HepG2 (cell line): ENCODE measurements around the gene PBX2. TPM values are rescaled to one million over a fixed set of nuclear protein-coding genes. Genes with fewer than 3 reads are reported as not detected.

Experiments
- FLYWCH1 ChIP-seq: sonication (generic); formaldehyde crosslinking; IDR thresholded peaks from 2 replicates; pipeline ENCODE4 v1.8.1; 2023; ENCODE audit warnings: mild to moderate bottlenecking, missing genetic modification reagents
- GZF1 ChIP-seq: sonication (generic); formaldehyde crosslinking; IDR thresholded peaks from 2 replicates; pipeline ENCODE4 v1.5.1; 2020; ENCODE audit warnings: mild to moderate bottlenecking, missing genetic modification reagents
- HES4 ChIP-seq: sonication (generic); formaldehyde crosslinking; IDR thresholded peaks from 2 replicates; pipeline ENCODE4 v1.9.0; 2021; ENCODE audit warnings: mild to moderate bottlenecking, missing genetic modification reagents, borderline replicate concordance
- HNF4G ChIP-seq, 2 experiments: sonication (generic) in 1 of 2; formaldehyde crosslinking in 1 of 2; IDR thresholded peaks; 2 replicates each; pipeline versions ENCODE4 v1.4.0 to v1.6.1; 2011 to 2020; ENCODE audit warnings: borderline replicate concordance in 2 of 2, low read depth in 2 of 2, mild to moderate bottlenecking in 2 of 2, low read length in 1 of 2, missing genetic modification reagents in 1 of 2, moderate library complexity in 1 of 2
- KLF11 ChIP-seq: IDR thresholded peaks from 2 replicates; pipeline ENCODE4 v1.6.1; 2016; ENCODE audit warnings: missing compliant biosample characterization
- KLF6 ChIP-seq: IDR thresholded peaks from 2 replicates; pipeline ENCODE4 v1.8.0; 2016; ENCODE audit warnings: missing biosample characterization, missing genetic modification reagents
- KLF9 ChIP-seq: IDR thresholded peaks from 2 replicates; pipeline ENCODE4 v1.6.1; 2016; ENCODE audit warnings: low read depth
- NKX3-1 ChIP-seq: sonication (generic); formaldehyde crosslinking; IDR thresholded peaks from 2 replicates; pipeline ENCODE4 v1.5.0; 2020; ENCODE audit warnings: missing genetic modification reagents
- NR2F2 ChIP-seq: IDR thresholded peaks from 2 replicates; pipeline ENCODE4 v1.6.1; 2012; ENCODE audit warnings: low read depth, inconsistent platforms, borderline replicate concordance
- POLR2AphosphoS5 ChIP-seq: IDR thresholded peaks from 2 replicates; pipeline ENCODE4 v1.6.1; 2012; ENCODE audit warnings: low read depth, low read length
- RELA ChIP-seq: sonication (generic); formaldehyde crosslinking; IDR thresholded peaks from 2 replicates; pipeline ENCODE4 v1.4.0; 2020; ENCODE audit warnings: missing genetic modification reagents
- SMC3 ChIP-seq: IDR thresholded peaks from 2 replicates; pipeline ENCODE4 v1.6.1; 2011; ENCODE audit warnings: low read length, improper control_type of control experiment
- ZNF12 ChIP-seq: sonication (generic); formaldehyde crosslinking; IDR thresholded peaks from 2 replicates; pipeline ENCODE4 v1.5.0; 2020; ENCODE audit warnings: missing genetic modification reagents
- ZNF207 ChIP-seq: fragments of 450-650 bp; IDR thresholded peaks from 2 replicates; pipeline ENCODE4 v1.6.1; 2016; ENCODE audit warnings: antibody characterized with exemption, borderline replicate concordance
- ZNF629 ChIP-seq: sonication (generic); formaldehyde crosslinking; conservative IDR thresholded peaks from 2 replicates; pipeline ENCODE4 v1.5.0; 2020; ENCODE audit warnings: missing genetic modification reagents
- ZNF747 ChIP-seq: sonication (generic); formaldehyde crosslinking; IDR thresholded peaks from 2 replicates; pipeline ENCODE4 v1.8.1; 2023; ENCODE audit warnings: missing genetic modification reagents, mild to moderate bottlenecking, borderline replicate concordance
- polyA plus RNA-seq, 8 experiments: library from polyadenylated mRNA; depleted of rRNA in 3 of 8; stranded (reverse) in 7 of 8; unstranded in 1 of 8; fragments of >200 nt; fragmentation: Illumina TruSeq in 4 of 8; extraction: Trizol in 4 of 8; gene quantifications; 2 replicates each; pipeline versions ENCODE4 v1.2.1 to v1.2.3, GENCODE V29; 2011 to 2016; ENCODE audit warnings: low read depth in 4 of 8, missing spikeins in 1 of 8, mixed read lengths in 1 of 8; ENCODE audit not compliant: insufficient read depth in 1 of 8
- total RNA-seq, 5 experiments: library from RNA; depleted of rRNA; stranded (reverse); fragments of >200 nt; fragmentation: Illumina TruSeq; extraction: Trizol; gene quantifications; 2 replicates each; pipeline ENCODE4 v1.2.3, GENCODE V29; 2016; ENCODE audit warnings: low read depth in 1 of 5
- TF ChIP-seq, protein P1 (sequence below): sonication (generic); formaldehyde crosslinking; IDR thresholded peaks from 2 replicates; pipeline ENCODE4 v1.5.0; 2020; ENCODE audit warnings: missing genetic modification reagents
- TF ChIP-seq, protein P2 (sequence below): IDR thresholded peaks from 2 replicates; pipeline ENCODE4 v1.6.1; 2016; ENCODE audit warnings: low read depth, control low read depth
- TF ChIP-seq, protein P3 (sequence below): sonication (generic); formaldehyde crosslinking; IDR thresholded peaks from 2 replicates; pipeline ENCODE4 v1.4.0; 2020; ENCODE audit warnings: missing genetic modification reagents, borderline replicate concordance
- TF ChIP-seq, protein P4 (sequence below): fragments of 450-650 bp; IDR thresholded peaks from 2 replicates; pipeline ENCODE4 v1.6.1; 2016
- TF ChIP-seq, protein P5 (sequence below): sonication (generic); formaldehyde crosslinking; IDR thresholded peaks from 2 replicates; pipeline ENCODE4 v1.4.0; 2020; ENCODE audit warnings: missing genetic modification reagents

The PBX2 gene
- total and polyA plus RNA-seq, 2 of the 13 experiments (the other 11 are each of a cell fraction or from before 2014, with no cell fraction given), result 42.3 to 77.8 TPM

DNA sequence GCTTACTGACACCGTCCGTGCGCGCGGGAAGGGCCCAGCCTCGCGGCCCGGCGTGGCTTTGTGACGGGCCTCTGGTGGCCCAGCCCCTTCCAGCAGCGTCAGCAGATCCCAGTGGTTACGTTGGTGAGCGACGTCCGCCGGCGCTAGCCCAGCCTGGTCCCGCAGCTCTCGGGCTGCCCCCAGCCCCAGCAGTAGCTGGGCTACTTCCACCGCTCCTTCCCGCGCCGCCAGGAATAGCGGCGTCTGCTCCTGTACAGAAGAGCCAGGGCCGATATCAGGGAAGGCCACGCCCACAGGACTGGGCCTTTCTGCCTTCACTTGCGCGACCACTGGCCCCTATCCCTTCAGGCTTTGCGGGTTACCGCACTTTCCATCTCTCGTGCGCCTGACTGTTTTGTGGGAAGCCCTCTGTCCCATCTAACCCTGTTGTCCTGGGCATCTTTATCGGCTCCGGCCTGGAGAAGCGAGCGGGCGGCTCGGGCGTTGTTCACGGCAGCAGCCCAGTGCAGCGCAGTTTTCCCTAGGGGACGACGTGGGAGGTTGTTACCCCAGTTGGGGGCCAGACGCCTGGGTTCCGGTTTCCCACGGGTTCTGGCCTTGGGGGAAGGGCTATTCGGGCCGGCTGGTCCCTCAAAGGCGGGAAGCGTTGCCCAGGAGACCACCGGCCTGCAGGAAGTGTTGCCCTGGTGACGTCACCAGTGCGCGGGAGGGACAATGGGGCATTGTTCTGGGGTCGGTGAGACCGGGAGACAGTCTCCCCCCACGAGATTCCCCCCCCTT, 6.1 kb upstream of the PBX2 start (continued):
- TF ChIP-seq, protein P1, sequence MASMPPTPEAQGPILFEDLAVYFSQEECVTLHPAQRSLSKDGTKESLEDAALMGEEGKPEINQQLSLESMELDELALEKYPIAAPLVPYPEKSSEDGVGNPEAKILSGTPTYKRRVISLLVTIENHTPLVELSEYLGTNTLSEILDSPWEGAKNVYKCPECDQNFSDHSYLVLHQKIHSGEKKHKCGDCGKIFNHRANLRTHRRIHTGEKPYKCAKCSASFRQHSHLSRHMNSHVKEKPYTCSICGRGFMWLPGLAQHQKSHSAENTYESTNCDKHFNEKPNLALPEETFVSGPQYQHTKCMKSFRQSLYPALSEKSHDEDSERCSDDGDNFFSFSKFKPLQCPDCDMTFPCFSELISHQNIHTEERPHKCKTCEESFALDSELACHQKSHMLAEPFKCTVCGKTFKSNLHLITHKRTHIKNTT, result 0 out of 2 replicates have a peak, but pooled peaks have one; percentile 29
- TF ChIP-seq RELA (CRISPR knock-in tag), result 0 out of 2 replicates have a peak, but pooled peaks have one; percentile 3
- TF ChIP-seq, protein P2, sequence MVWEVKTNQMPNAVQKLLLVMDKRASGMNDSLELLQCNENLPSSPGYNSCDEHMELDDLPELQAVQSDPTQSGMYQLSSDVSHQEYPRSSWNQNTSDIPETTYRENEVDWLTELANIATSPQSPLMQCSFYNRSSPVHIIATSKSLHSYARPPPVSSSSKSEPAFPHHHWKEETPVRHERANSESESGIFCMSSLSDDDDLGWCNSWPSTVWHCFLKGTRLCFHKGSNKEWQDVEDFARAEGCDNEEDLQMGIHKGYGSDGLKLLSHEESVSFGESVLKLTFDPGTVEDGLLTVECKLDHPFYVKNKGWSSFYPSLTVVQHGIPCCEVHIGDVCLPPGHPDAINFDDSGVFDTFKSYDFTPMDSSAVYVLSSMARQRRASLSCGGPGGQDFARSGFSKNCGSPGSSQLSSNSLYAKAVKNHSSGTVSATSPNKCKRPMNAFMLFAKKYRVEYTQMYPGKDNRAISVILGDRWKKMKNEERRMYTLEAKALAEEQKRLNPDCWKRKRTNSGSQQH (CRISPR knock-in tag), result peak; percentile 49; the same call in 1 of the 2 replicates
- TF ChIP-seq KLF9 (CRISPR knock-in tag), result peak; percentile 81; the same call in 1 of the 2 replicates
- TF ChIP-seq, protein P3, sequence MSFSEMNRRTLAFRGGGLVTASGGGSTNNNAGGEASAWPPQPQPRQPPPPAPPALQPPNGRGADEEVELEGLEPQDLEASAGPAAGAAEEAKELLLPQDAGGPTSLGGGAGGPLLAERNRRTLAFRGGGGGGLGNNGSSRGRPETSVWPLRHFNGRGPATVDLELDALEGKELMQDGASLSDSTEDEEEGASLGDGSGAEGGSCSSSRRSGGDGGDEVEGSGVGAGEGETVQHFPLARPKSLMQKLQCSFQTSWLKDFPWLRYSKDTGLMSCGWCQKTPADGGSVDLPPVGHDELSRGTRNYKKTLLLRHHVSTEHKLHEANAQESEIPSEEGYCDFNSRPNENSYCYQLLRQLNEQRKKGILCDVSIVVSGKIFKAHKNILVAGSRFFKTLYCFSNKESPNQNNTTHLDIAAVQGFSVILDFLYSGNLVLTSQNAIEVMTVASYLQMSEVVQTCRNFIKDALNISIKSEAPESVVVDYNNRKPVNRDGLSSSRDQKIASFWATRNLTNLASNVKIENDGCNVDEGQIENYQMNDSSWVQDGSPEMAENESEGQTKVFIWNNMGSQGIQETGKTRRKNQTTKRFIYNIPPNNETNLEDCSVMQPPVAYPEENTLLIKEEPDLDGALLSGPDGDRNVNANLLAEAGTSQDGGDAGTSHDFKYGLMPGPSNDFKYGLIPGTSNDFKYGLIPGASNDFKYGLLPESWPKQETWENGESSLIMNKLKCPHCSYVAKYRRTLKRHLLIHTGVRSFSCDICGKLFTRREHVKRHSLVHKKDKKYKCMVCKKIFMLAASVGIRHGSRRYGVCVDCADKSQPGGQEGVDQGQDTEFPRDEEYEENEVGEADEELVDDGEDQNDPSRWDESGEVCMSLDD (CRISPR knock-in tag), result peak; percentile 65; the same call in 1 of the 2 replicates
- no peak for TF ChIP-seq ZNF747 (CRISPR knock-in tag)
- TF ChIP-seq ZNF12 (CRISPR knock-in tag), result no peak
- no peak for TF ChIP-seq HNF4G (IDR thresholded peaks at IDR 0.05; ENCODE audit: borderline replicate concordance, low read depth, low read length)
- TF ChIP-seq HNF4G (CRISPR knock-in tag; IDR thresholded peaks at IDR 0.05; ENCODE audit: borderline replicate concordance, low read depth), result no peak
- 0 out of 2 replicates have a peak, but pooled peaks have one; percentile 49 for TF ChIP-seq HES4 (CRISPR knock-in tag)
- TF ChIP-seq NR2F2, result peak; percentile 35; the same call in 1 of the 2 replicates
- TF ChIP-seq POLR2AphosphoS5, result peak; percentile 96
- peak; percentile 68; the same call in 1 of the 2 replicates for TF ChIP-seq KLF6
- TF ChIP-seq GZF1 (CRISPR knock-in tag), result peak; percentile 87
- TF ChIP-seq, protein P4, sequence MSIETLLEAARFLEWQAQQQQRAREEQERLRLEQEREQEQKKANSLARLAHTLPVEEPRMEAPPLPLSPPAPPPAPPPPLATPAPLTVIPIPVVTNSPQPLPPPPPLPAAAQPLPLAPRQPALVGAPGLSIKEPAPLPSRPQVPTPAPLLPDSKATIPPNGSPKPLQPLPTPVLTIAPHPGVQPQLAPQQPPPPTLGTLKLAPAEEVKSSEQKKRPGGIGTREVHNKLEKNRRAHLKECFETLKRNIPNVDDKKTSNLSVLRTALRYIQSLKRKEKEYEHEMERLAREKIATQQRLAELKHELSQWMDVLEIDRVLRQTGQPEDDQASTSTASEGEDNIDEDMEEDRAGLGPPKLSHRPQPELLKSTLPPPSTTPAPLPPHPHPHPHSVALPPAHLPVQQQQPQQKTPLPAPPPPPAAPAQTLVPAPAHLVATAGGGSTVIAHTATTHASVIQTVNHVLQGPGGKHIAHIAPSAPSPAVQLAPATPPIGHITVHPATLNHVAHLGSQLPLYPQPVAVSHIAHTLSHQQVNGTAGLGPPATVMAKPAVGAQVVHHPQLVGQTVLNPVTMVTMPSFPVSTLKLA, result no peak
- TF ChIP-seq SMC3, result no peak
- TF ChIP-seq KLF11 (CRISPR knock-in tag), result no peak
- no peak for TF ChIP-seq ZNF207
- TF ChIP-seq FLYWCH1 (CRISPR knock-in tag), result no peak
- peak; percentile 58; the same call in 1 of the 2 replicates for TF ChIP-seq NKX3-1 (CRISPR knock-in tag)
- no peak for TF ChIP-seq ZNF629
- TF ChIP-seq, protein P5, sequence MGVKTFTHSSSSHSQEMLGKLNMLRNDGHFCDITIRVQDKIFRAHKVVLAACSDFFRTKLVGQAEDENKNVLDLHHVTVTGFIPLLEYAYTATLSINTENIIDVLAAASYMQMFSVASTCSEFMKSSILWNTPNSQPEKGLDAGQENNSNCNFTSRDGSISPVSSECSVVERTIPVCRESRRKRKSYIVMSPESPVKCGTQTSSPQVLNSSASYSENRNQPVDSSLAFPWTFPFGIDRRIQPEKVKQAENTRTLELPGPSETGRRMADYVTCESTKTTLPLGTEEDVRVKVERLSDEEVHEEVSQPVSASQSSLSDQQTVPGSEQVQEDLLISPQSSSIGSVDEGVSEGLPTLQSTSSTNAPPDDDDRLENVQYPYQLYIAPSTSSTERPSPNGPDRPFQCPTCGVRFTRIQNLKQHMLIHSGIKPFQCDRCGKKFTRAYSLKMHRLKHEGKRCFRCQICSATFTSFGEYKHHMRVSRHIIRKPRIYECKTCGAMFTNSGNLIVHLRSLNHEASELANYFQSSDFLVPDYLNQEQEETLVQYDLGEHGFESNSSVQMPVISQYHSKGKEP (CRISPR knock-in tag), result no peak
